ENCODE data around the gene F2RL2.

Gene F2RL2

GRCh38 chr5:76622973-76623596 is at the start of gene F2RL2:
TSS of gene F2RL2 (minus strand) at chr5:76623403. CDS start at chr5:76623230, 173 bp downstream.
- DNase-seq: peak; percentile 78

GRCh38 chr5:76672242-76672641 is 49.0 kb upstream of the F2RL2 start:
- DNase-seq: no peak

- no peak for DNase-seq
Observed at GRCh38 chr5:76670508-76670907, 47.3 kb upstream of the F2RL2 start.

- DNase-seq: no peak
Observed at GRCh38 chr5:76669245-76669644, 46.0 kb upstream of the F2RL2 start.

GRCh38 chr5:76667495-76667894 is 44.3 kb upstream of the F2RL2 start:
- DNase-seq: no peak

GRCh38 chr5:76664079-76664478 is 40.9 kb upstream of the F2RL2 start:
- DNase-seq: no peak

- no peak for DNase-seq
Observed at GRCh38 chr5:76663573-76663972, 40.4 kb upstream of the F2RL2 start.

GRCh38 chr5:76662521-76662920 is 39.3 kb upstream of the F2RL2 start:
- DNase-seq: no peak

- no peak for DNase-seq
Observed at GRCh38 chr5:76660360-76660759, 37.2 kb upstream of the F2RL2 start.

- no peak for DNase-seq
Observed at GRCh38 chr5:76657683-76658311, 34.6 kb upstream of the F2RL2 start.

- DNase-seq: peak; percentile 5
Observed at GRCh38 chr5:76657091-76657490, 33.9 kb upstream of the F2RL2 start.

GRCh38 chr5:76652809-76653414 is 29.7 kb upstream of the F2RL2 start:
- no peak for DNase-seq

GRCh38 chr5:76649140-76649539 is 25.9 kb upstream of the F2RL2 start:
- DNase-seq: no peak

GRCh38 chr5:76643371-76643770 is 20.2 kb upstream of the F2RL2 start:
- DNase-seq: no peak

GRCh38 chr5:76642390-76643040 is 19.3 kb upstream of the F2RL2 start:
- no peak for DNase-seq

- DNase-seq: peak; percentile 88
Observed at GRCh38 chr5:76641514-76642120, 18.4 kb upstream of the F2RL2 start.

- DNase-seq: no peak
Observed at GRCh38 chr5:76638479-76638878, 15.3 kb upstream of the F2RL2 start.

- no peak for DNase-seq
Observed at GRCh38 chr5:76637490-76637889, 14.3 kb upstream of the F2RL2 start.

GRCh38 chr5:76634661-76635060 is 11.5 kb upstream of the F2RL2 start:
- no peak for DNase-seq

- DNase-seq: no peak
Observed at GRCh38 chr5:76626738-76627137, 3.5 kb upstream of the F2RL2 start.

GRCh38 chr5:76625087-76625815 is 2.0 kb upstream of the F2RL2 start:
- peak; percentile 22 for DNase-seq

- no peak for DNase-seq
Observed at GRCh38 chr5:76622076-76622475, 1.1 kb downstream of the F2RL2 start.

- DNase-seq: no peak
Observed at GRCh38 chr5:76620166-76620565, 3.0 kb downstream of the F2RL2 start.
